SHP77 (cell line): ENCODE results near the gene GALNTL6.

Experiments
- DNase-seq, 2 experiments: peaks; one replicate each; lab custom pipeline; 2025; lab: John Stamatoyannopoulos, UW

Gene GALNTL6

GRCh38 chr4:171812665-171813525 is at the start of gene GALNTL6:
Gene GALNTL6 (plus strand): TSS chr4:171813404.
- no peak for DNase-seq

GRCh38 chr4:171765514-171765913 is 47.7 kb upstream of the GALNTL6 start:
- DNase-seq, result no peak

DNA sequence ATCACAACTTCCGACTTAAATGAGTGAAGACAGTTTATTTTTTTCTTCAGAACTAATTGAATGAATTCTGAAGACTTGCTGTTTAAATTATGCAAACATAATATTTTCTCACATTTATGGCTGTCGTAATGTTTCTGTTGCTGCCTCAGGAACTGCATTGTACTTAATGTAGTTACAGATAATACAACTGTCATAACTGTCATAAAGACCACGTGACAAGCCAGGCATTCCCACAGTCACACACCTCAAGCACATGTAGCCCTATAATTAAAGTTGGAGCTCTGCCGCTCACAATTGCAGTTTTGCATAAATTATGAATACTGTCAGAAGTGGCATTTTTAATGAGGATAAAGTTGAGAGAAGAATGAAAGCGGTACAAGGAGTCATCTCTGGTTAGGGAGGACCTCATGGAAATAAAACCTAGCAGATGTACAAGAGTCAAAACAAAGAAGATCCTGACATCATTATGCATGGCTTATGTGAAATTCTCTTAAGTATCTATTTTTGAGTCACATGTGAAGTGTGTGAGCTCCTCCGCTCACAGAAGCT is 38.5 kb upstream of the GALNTL6 start:
- DNase-seq, result no peak

DNA sequence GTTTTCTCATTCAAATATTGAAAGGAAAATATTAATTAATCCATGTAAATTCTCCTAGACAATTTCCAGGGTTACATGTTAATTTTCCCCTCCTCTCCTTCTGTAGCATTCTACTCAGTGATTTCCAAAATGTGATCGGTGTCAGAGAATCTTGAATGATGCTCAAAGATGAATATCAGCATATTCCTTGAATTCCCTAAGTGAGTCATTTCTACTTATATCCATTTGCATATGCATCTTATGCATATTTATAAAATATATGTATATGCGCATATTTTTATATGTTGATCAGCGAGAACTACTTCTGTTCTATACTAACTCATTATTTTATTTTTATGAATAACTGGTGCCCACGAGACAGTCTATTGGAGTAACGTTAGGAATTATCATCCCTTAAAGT is 33.9 kb upstream of the GALNTL6 start:
- no peak for DNase-seq

GRCh38 chr4:171785388-171785787 is 27.8 kb upstream of the GALNTL6 start:
- DNase-seq, result no peak

- no peak for DNase-seq
These were observed 19.5 kb upstream of the GALNTL6 start for GRCh38 chr4:171793723-171794122.

DNA sequence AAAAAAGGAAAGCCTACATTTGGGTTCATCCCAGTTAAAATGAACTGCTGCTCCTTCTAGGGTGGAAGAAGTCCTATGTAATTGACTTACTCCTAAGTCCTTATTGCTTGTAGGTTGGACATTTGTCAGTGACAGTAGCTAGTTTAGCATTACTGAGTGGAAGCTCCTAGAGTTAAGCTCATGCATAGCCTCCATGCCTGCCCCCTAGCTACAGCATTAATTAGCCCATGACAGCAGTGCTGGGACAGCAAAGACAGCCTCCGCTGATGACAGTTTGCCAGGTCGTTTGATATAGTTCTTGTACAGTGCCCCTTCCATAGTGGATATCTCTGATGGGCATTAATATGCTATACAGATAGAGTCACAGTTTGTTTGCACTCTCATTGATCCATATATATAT is 18.7 kb upstream of the GALNTL6 start:
- no peak for DNase-seq

DNA sequence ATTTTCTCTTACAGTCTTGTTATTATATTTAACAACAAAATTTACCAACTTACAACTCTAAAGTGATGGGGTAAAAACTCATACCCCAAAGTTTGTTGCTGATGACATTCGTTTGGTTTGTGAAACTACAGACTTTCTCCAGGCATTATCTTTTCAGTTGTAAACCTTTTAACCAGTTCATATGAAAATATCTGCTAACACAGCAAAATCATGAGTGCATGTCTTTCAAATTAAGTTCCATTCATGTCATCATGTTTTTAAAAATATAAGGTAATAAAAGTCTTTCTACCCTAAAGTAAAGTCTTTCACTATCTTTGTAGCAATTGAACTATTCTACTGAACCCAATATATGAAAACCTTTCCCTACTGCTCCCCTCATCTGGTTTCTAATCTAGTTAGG is 3.4 kb upstream of the GALNTL6 start:
- DNase-seq, result no peak

- no peak for DNase-seq
These were observed 905 bp upstream of the GALNTL6 start for GRCh38 chr4:171812333-171812664.

DNA sequence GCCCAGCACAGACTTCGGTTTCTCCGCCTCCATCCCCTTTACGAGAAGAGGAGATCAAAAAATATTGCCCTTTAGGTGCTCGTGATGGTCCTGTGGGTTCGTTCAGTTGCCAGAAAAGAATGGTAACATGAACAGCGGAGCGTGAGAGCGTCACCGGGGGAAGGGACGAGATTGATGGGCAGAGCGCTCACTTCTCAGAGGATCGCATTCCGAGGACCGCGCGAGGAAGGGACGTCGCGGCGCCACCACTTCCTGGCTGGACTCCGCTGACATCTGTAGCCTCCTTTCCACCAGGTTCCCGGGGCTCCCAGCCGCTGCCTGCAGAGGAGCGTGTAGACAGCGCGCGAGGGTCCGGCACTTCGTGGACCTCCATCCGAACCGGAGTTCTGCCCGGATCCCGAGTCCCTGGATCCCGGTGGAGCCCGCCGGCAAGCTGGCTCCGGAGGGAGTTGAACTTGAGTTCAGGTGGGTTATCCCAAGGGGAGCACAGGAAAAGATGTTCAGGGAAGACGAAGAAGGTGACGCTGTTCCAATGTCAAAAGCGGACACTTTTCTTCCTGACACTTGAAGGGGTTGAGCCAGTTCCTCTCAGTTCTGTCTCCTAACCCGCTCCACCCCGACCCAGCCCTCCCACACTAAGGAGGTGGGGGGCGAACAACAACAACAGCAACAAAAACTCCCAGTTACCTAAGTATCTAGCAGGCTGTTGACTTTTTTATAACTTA is 484 bp downstream of the GALNTL6 start:
- no peak for DNase-seq

DNA sequence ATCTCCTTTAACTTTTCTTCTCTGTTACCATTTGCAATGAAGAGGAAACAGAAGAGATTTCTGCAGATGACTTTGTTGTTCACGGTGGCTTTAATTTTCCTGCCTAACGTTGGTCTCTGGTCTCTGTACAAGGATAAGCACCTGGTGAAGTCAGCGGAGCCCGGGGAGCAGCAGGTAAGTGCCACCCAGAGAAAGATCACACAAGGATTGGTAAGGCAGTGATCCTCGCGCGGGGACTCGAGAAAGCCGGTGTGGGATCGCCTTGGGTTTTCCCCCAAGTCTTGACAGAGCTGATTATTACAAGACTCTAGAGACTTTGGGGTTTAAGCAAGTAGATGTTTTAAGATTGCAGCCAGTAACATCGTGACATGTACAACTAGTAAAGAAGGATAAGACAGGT is 1.3 kb downstream of the GALNTL6 start:
- DNase-seq, result no peak

DNA sequence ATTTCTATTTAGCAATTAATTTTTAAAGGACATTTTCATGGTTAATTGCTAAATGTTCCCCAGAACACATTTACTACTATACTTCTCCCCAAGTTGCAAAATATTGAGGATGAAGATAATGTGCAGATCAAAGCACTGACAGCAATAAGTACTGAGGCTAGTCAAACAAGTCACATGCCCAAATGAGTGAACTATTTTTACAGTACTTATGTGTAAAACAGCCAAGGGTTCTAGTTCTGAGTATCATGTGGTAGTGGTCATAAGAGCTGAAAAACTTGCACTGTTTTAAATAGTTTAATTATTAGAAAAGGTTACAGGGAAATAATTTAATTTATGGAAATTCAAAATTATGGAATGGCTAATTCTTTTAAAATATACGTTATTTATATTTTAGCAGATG is 3.8 kb downstream of the GALNTL6 start:
- no peak for DNase-seq

- no peak for DNase-seq
These were observed 21.4 kb downstream of the GALNTL6 start for GRCh38 chr4:171834640-171835039.

DNA sequence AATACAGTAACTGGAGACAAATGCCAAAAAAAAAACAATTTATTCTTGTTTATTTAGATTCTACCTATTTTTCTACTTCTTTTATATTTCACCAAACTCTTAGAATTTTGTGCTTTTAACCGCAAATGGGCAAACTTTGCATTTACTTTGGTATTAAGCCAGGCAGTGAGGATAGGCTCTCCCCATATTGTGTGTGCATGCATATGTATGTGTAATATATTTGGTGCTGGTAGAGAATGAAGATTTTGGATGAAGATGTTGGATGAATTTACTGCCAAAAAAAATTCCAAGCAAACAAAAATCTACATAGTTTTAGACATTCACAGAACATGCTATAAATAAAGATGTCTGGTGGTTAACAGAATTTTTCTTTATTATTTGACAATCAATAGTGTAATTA is 30.3 kb downstream of the GALNTL6 start:
- no peak for DNase-seq

DNA sequence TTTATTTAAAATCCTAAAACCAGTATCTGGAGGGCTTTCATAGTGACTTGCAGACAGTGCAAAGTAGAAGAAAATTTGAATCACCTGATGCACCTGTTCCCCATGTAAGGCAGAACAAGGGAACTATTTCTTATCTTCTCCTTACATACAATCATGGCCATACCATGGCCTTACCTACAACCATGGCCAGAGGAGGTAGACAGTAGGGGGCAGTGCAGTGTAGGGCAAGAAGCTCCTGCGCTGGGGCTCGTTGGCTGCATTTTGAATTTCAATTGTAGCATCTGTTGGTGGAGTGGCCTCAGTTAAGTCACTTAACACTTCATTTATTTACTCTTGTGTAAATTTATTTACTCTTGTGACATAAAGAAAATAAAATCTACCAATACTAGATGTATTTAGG is 33.0 kb downstream of the GALNTL6 start:
- peak; percentile 2 to 33 for DNase-seq

- no peak for DNase-seq
These were observed 33.7 kb downstream of the GALNTL6 start for GRCh38 chr4:171846893-171847292.

- DNase-seq, result no peak
These were observed 34.5 kb downstream of the GALNTL6 start for GRCh38 chr4:171847751-171848150.

DNA sequence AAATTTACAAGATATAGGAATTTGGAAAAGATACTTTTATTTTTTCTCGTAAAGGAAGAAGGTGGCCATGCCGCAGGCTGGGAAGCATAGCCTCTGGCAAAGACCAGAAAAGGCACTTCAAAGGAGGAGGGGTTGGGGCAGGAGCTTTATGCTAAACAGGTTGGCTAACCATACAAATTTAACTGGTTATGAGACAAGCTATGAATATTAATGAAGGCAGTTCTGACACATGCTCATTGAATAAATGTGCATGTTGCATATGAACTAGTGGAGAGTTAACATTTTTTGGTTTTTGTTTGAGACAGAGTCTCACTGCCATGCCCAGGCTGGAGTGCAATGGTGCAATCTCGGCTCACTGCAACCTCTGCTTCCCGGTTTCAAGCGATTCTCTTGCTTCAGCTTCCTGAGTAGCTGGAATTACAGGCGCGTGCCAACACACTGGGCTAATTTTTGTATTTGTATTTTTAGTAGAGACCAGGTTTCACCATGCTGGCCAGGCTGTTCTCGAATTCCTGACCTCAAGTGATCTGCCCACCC is 36.5 kb downstream of the GALNTL6 start:
- DNase-seq, result no peak

GRCh38 chr4:171851295-171851694 is 38.1 kb downstream of the GALNTL6 start:
- DNase-seq, result no peak

GRCh38 chr4:171857302-171858012 is 44.3 kb downstream of the GALNTL6 start:
- no peak for DNase-seq

- DNase-seq, result no peak
These were observed 62.1 kb downstream of the GALNTL6 start for GRCh38 chr4:171875291-171875690.

DNA sequence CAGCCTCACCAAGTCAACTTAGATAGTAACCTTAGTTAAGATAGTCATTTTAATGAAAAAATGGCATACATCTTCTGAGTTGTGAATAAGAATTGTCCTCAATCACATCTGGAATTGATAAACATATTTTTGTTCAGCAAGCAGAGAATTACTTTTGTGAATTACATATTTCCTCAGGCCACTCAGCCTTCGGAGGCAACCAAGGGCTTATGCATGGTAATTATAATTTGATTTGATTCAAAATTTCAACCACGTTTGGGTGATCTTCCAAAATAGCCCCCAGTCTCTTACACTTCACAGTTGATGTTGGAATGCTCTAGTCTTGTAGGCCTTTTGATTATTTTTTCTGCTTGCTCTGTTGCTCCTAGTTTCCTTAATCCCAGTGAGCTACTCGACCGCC is 63.4 kb downstream of the GALNTL6 start:
- DNase-seq, result no peak
